ENCODE results near the gene DTD1.
"Not testable (repeated sequence)": the region's sequence is repeated elsewhere in the genome, so short reads cannot be mapped to it uniquely, and the experiment has no call there.

DTD1 gene

DNA sequence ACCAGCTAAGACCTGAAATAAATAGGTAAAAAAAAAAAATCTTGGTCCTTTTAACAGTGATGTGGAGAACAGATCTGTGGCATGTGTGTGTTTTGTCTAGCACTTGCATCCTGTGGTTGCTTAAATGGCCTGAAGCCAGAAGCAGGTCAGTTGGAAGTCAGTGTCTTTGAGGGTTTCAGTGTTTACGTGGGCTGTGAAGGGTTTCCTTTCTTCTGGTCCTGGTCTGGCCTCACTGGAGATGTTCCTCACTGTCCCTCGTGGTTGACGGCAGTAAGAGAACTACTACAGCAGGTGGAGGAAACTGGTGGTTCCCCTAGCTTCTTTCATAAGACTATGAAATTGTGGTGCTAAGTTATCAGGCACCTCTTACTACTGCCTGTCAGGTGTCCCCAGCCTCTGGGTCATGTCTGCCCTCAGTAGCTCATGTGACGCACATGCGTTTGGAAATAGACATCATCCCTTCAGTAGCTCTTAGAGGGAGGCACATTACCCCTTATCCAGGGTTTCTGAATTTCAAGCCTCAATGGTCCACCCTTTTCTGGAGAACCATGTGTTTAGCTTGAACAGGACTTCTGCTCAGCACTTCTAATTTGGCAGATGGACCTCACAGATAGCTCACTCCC, 166.3 kb downstream of the DTD1 start:
- H3K4me1 ChIP-seq (ENCODE audit: insufficient read depth, low read length, severe bottlenecking), result no peaks in the 10 kb centered on the region
- H2AFZ ChIP-seq (ENCODE audit: low read length), result no peak overlapping the region
- TF ChIP-seq EZH2 (IDR thresholded peaks at IDR 0.05; ENCODE audit: borderline replicate concordance, low read length), result no peak
- TF ChIP-seq, protein P1, sequence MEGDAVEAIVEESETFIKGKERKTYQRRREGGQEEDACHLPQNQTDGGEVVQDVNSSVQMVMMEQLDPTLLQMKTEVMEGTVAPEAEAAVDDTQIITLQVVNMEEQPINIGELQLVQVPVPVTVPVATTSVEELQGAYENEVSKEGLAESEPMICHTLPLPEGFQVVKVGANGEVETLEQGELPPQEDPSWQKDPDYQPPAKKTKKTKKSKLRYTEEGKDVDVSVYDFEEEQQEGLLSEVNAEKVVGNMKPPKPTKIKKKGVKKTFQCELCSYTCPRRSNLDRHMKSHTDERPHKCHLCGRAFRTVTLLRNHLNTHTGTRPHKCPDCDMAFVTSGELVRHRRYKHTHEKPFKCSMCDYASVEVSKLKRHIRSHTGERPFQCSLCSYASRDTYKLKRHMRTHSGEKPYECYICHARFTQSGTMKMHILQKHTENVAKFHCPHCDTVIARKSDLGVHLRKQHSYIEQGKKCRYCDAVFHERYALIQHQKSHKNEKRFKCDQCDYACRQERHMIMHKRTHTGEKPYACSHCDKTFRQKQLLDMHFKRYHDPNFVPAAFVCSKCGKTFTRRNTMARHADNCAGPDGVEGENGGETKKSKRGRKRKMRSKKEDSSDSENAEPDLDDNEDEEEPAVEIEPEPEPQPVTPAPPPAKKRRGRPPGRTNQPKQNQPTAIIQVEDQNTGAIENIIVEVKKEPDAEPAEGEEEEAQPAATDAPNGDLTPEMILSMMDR (IDR thresholded peaks at IDR 0.05; ENCODE audit: low read length), result no peak
- no peak overlapping the region for H3K4me3 ChIP-seq (ENCODE audit: low read depth, low read length, poor library complexity, severe bottlenecking)
- no peak overlapping the region for H3K4me2 ChIP-seq (ENCODE audit: low read length)
- H3K9me2 ChIP-seq (ENCODE audit: low read depth, low read length), result no peaks in the 10 kb centered on the region
- H3K27ac ChIP-seq (ENCODE audit: low read depth, low read length, poor library complexity, severe bottlenecking), result no peak overlapping the region
- H3K9me3 ChIP-seq (ENCODE audit: low read length), result no peaks in the 10 kb centered on the region
- no peaks in the 10 kb centered on the region for H3K27me3 ChIP-seq (ENCODE audit: insufficient read depth, low read length)
- H3F3A ChIP-seq (ENCODE audit: insufficient read depth, low read length), result no peaks in the 10 kb centered on the region
- H3K9ac ChIP-seq (ENCODE audit: low read length), result no peak overlapping the region
- H3K36me3 ChIP-seq (ENCODE audit: insufficient read depth, low read length), result no peaks in the 10 kb centered on the region
- H3K79me2 ChIP-seq (ENCODE audit: insufficient read depth, low read length), result no peaks in the 10 kb centered on the region
- no peaks in the 10 kb centered on the region for H4K20me1 ChIP-seq (ENCODE audit: insufficient read depth, low read length)

DNA sequence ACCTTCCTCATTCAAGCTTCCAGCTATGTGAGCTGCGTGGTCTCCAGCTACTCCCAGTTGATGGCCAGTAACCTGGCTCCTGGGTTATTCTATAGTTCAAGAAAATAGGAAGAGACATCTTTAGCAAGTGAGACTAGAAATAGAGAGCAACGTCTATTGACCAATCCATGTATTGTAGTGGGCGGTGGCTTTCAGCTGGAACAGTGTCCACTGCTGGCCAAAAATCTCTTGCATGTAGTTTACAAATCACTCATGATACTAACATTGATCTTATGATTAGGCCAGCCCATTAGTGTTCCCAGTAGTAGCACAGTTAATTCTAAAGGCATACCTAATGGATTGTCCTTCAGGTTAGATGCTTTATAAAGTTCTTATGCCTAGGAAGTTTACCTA, 166.8 kb downstream of the DTD1 start:
- Histone ChIP-seq H3K9me3 (ENCODE audit: low read length) (no peaks in the 10 kb centered on the region), H3K36me3 (ENCODE audit: insufficient read depth, low read length) (no peaks in the 10 kb centered on the region), H3K9ac (ENCODE audit: low read length) (no peak overlapping the region), H3K4me2 (ENCODE audit: low read length) (no peak overlapping the region), H3F3A (ENCODE audit: insufficient read depth, low read length) (no peaks in the 10 kb centered on the region), H3K9me2 (ENCODE audit: low read depth, low read length) (no peaks in the 10 kb centered on the region), H3K4me1 (ENCODE audit: insufficient read depth, low read length, severe bottlenecking) (no peaks in the 10 kb centered on the region), H3K79me2 (ENCODE audit: insufficient read depth, low read length) (no peaks in the 10 kb centered on the region), H3K4me3 (ENCODE audit: low read depth, low read length, poor library complexity, severe bottlenecking) (no peak overlapping the region), H2AFZ (ENCODE audit: low read length) (no peak overlapping the region), H3K27me3 (ENCODE audit: insufficient read depth, low read length) (no peaks in the 10 kb centered on the region), H4K20me1 (ENCODE audit: insufficient read depth, low read length) (no peaks in the 10 kb centered on the region), H3K27ac (ENCODE audit: low read depth, low read length, poor library complexity, severe bottlenecking) (no peak overlapping the region)
- TF ChIP-seq, protein P1 (IDR thresholded peaks at IDR 0.05; ENCODE audit: low read length), result no peak
- no peak for TF ChIP-seq EZH2 (IDR thresholded peaks at IDR 0.05; ENCODE audit: borderline replicate concordance, low read length)

DNA sequence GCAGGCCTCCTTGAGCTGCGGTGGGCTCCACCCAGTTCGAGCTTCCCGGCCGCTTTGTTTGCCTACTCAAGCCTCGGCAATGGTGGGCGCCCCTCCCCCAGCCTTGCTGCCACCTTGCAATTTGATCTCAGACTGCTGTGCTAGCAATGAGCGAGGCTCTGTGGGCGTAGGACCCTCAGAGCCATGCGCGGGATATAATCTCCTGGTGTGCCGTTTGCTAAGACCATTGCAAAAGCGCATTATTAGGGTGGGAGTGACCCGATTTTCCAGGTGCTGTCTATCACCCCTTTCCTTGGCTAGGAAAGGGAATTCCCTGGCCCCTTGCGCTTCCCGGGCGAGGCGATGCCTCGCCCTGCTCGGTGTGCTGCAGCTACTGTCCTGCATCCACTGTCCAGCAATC, 173.0 kb downstream of the DTD1 start:
- H3K27me3 ChIP-seq (ENCODE audit: insufficient read depth, low read length); H3K9ac ChIP-seq (ENCODE audit: low read length); H3K4me1 ChIP-seq (ENCODE audit: insufficient read depth, low read length, severe bottlenecking); H3K79me2 ChIP-seq (ENCODE audit: insufficient read depth, low read length); H4K20me1 ChIP-seq (ENCODE audit: insufficient read depth, low read length); H2AFZ ChIP-seq (ENCODE audit: low read length); H3K27ac ChIP-seq (ENCODE audit: low read depth, low read length, poor library complexity, severe bottlenecking); H3K36me3 ChIP-seq (ENCODE audit: insufficient read depth, low read length); H3K4me2 ChIP-seq (ENCODE audit: low read length); H3F3A ChIP-seq (ENCODE audit: insufficient read depth, low read length); H3K4me3 ChIP-seq (ENCODE audit: low read depth, low read length, poor library complexity, severe bottlenecking); H3K9me3 ChIP-seq (ENCODE audit: low read length); H3K9me2 ChIP-seq (ENCODE audit: low read depth, low read length): not testable (repeated sequence)

DNA sequence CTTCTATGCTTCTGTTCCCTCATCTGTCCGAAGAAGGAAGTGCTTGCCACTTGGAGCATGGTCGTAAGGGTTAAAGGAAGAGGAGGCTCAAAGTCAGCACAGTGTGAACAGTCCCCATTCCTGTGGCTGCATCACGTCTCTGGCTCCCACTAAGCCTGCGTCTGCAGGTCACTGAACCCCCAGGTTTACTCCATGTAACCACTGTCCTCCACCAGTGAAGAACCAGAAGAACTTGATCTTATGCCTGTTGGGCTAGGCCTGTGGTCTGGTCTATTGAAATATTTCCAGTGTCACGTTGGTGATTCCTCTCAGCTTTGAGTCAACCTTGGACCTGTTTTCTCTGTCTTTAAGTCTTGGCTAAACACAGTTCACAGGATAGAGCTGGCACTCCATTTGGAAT, 179.8 kb downstream of the DTD1 start:
- H3K4me2 ChIP-seq (ENCODE audit: low read length), result no peak overlapping the region
- no peaks in the 10 kb centered on the region for H3K9me2 ChIP-seq (ENCODE audit: low read depth, low read length)
- 0 out of 2 replicates have a peak, but pooled peaks cover 4% of the 10 kb centered on the region for H3K36me3 ChIP-seq (ENCODE audit: insufficient read depth, low read length)
- H3K27ac ChIP-seq (ENCODE audit: low read depth, low read length, poor library complexity, severe bottlenecking), result no peak overlapping the region
- no peaks in the 10 kb centered on the region for H3K4me1 ChIP-seq (ENCODE audit: insufficient read depth, low read length, severe bottlenecking)
- no peaks in the 10 kb centered on the region for H4K20me1 ChIP-seq (ENCODE audit: insufficient read depth, low read length)
- H3K4me3 ChIP-seq (ENCODE audit: low read depth, low read length, poor library complexity, severe bottlenecking), result no peak overlapping the region
- H3F3A ChIP-seq (ENCODE audit: insufficient read depth, low read length), result no peaks in the 10 kb centered on the region
- no peak overlapping the region for H2AFZ ChIP-seq (ENCODE audit: low read length)
- TF ChIP-seq, protein P1 (IDR thresholded peaks at IDR 0.05; ENCODE audit: low read length), result no peak
- no peak for TF ChIP-seq EZH2 (IDR thresholded peaks at IDR 0.05; ENCODE audit: borderline replicate concordance, low read length)
- no peaks in the 10 kb centered on the region for H3K9me3 ChIP-seq (ENCODE audit: low read length)
- H3K79me2 ChIP-seq (ENCODE audit: insufficient read depth, low read length), result no peaks in the 10 kb centered on the region
- H3K9ac ChIP-seq (ENCODE audit: low read length), result no peak overlapping the region
- no peaks in the 10 kb centered on the region for H3K27me3 ChIP-seq (ENCODE audit: insufficient read depth, low read length)
